Islet precursor cell (in vitro differentiated cells): Measurements from ENCODE around the gene IQCF6.
"Not testable (repeated sequence)": the region's sequence is repeated elsewhere in the genome, so short reads cannot be mapped to it uniquely, and the experiment has no call there.

ENCODE experiments used
- DNase-seq: peaks from one replicate; pipeline ENCODE4 v3.0.0-alpha.2; 2018

Gene IQCF6

DNA sequence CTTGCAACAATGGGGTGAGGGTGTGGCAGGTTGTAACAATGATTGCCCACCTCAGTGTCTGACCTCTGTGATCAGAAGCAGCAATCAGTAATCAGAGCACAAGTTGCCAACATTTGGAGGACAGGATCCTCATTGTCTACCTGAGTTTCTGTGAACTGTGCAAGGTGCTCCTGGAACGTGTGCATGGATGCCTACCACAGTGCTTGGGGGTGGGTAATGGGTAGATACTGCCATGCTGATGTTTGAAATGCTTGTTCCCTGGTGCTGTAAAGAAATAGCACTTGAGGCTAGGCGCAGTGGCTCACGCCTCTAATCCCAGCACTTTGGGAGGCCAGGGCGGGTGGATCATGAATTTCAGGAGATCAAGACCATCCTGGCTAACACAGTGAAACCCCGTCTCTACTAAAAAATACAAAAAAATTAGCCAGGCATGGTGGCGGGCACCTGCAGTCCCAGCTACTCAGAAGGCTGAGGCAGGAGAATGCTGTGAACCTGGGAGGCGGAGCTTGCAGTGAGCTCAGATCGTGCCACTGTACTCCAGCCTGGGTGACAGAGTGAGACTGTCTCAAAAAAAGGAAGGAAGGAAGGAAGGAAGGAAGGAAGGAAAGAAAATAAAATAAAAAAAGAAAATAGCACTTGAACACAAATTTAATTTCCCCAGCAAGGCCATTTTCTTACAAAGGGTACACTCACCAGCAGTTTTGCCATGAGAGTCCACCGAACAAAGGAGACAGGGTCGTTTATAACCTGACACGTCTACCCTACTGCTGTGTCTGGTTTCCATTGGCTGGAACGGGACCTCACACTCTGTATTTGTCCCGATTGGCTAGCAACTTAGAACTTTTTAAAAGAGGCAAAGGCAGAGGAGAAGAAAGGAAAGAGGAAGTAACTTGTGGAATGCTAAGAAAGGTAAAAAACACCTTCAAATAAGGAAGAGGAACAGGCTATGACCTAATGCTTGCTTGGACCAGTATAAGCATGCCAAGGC, 25.0 kb downstream of the IQCF6 start:
- DNase-seq = not testable (repeated sequence)

DNA sequence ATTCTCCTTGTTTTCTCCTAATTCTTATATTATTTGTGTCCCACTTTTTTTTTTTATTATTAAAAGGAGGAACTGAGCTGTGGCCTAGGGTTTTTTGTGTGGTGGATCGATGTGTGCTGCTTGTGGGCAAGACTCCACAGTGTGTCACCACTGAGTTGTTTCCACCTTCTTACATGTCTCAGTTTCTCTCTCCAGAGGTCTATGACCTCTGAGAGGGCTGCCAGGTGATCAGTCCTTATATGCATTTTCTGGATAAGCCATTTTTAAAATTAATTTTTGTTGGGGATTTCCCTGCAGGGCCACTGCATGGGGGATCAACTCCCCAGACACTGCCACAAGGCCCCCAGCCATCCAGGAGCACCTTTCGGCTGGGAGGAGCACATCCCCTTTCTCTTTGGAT, 27.8 kb downstream of the IQCF6 start:
- no peak for DNase-seq

DNA sequence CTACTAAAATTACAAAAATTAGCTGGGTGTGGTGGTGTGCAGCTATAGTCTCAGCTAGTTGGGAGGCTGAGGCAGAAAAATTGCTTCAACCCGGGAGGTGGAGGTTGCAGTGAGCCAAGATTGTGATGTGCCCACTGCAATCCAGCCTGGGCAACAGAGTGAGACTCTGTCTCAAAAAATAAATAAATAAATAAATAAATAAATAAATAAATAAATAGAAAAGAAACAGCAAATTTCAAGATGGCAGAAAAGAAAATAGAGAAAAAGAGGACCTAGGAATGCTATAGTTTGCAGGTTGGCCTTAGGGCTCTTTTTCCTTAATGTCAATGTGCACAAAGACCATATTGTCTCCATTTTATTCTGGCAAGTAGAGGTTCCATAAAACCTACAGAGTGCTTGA, 28.2 kb downstream of the IQCF6 start:
- no peak for DNase-seq

DNA sequence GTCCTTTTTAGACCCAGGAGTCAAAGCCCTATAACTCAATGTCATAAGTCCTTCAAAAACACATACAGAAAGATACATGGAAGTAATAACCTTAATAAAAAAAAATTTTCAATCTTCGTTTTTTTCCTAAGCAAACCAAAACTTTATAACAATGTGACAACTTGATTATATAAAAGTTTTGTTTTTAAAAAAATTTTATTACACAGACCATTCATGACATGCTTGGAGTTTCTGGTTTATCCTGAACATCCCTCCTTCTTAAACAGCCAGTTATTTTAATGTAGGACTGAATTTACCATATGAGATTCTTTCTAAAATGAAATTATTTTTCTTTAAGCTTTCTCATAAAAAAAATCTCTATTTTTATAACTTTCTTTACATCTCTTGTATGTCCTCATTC, 30.7 kb downstream of the IQCF6 start:
- no peak for DNase-seq

DNA sequence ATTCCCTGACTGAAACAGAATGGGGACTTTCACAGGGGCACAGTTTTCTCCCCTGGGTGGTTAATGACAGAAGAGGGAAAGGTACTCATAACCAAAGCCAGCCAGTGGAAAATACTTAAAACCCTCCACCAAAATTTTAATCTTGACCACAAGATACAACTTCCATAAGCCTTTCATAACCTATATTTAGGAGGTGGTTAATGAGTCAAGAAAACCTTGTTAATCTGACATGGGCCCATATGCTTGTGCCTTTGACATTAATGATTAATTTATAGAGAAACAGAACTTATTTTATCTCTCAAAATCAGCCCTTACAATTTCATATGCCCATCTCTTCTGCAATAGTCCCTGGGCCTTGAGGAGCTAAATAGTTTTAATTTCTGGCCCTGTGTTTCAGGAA, 31.2 kb downstream of the IQCF6 start:
- DNase-seq = no peak

DNA sequence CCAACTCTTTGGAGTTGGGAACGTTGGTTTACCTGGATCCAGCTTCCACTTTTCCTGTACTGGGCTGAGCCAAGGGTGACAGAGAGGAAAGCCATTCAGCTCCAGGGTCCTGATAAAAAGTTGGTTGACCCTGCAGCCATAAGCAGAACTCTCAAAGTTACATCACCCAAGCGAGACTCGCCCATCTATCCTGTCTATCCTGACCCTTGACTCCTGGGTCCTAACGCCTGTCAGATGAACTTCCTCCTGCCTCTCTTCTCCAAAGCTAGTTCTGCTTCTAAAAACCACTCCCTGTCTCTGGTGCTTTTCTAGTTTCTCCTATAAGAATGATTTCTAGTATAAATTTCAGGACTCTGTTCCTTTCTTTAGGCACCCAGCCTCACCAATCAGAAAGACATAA, 36.1 kb downstream of the IQCF6 start:
- DNase-seq = not testable (repeated sequence)

DNA sequence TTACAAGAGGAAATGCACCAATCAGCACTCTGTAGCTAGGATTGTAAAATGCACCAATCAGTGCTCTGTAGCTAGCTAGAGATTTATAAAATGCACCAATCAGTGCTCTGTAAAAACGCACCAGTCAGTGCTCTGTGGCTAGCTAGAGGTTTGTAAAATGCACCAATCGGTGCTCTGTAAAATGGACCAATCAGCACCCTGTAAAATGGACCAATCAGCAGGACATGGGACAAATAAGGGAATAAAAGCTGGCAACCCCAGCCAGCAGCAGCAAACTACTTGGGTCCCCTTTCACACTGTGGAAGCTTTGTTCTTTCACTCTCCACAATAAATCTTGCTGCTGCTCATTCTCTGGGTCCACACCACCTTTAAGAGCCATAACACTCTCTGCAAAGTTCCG, 36.7 kb downstream of the IQCF6 start:
- DNase-seq = not testable (repeated sequence)

DNA sequence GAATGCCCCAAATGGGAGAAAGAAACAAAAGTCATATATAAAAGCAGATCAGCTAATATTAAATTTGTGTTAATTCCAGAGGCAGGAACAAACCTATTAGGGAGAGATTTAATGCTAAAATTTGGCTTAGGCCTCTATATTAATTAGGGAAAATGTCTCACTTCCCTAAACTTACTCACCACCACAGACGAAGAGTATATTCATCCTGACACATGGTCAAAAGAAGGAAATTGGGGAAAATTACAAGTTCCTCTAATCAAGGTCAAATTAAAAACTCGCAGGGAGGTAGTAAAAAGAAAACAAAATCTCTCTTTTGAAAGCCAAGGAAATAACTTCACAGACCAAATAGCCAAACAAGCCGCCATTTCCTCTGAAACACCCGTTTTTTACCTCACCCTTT, 39.9 kb downstream of the IQCF6 start:
- no peak for DNase-seq

DNA sequence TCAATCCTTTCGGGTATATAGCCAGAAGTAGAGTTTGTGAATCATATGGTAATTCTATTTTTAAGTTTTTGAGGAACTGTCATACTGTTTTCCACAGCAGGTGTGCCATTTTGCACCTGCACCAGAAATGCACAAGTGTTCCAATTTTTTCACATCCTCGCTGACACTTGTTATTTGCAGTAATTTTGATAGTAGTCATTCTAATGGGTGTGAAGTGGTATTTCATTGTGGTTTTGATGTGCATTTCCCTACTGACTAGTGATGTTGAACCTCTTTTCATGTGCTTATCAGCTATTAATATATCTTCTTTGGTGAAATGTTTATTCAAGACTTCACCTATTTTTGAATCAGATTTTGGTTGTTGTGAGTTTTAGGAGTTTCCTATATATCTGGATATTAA, 43.1 kb downstream of the IQCF6 start:
- no peak for DNase-seq

DNA sequence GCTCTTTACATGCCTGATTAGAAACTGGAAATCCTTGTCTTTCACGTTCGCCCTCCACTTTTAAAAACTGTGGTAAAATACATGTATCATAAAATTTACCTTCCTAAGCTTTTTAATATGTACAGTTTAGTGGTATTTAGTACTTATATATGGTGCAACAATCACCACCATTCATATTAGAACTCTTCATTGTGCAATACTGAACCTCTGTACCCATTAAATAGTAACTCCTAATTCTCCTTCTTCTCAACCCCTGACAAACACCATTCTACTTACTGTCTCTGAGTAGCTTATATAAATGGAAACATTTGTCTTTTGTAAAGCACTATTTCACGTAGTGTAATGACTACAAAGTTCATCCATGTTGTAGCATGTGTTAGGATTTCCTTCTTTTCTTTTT, 44.0 kb downstream of the IQCF6 start:
- DNase-seq = no peak

DNA sequence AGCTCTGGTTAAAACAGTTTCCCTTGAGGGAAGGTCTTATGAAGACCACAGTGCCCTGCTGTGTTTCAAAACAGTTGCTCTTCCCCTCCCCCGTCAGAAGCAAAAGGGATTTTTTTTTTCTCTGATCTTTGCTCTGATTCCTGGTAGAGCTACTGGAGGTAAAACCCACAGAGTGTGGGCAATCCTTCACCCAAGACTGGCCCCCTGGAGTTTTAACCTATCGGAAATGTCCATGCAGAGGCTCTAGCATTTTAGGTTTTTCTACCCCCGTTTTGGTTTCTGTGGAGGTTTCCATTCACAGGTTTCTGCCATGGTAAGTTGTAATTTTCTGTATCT, 44.5 kb downstream of the IQCF6 start:
- no peak for DNase-seq

DNA sequence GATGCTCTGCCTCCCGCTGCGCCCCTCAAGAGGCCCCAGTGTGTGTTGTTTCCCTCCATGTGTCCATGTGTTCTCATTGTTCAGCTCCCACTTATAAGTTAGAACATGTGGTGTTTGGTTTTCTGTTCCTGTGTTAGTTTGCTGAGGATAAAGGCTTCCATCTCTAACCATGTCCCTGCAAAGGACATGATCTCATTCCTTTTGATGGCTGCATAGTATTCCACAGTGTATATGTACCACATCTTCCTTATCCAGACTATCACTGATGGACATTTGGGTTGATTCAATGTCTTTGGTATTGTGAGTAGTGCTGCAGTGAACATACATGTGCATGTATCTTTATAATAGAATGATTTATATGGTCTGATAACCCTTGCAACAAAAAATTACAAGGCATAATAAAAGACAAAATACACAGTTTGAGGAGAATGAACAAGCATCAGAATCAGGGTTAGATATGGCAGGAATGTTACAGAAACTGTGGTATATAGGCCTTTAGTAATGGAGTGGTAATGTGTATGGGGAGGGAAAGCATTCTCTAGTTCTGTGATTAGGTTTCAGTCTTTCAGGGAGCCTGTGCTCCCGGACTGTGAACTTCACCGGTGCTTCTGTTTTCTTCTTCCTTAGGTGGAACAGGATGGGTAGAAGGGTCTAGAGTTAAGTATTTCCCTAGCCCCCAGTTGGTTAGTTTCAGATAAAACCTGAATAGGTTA, 45.0 kb downstream of the IQCF6 start:
- DNase-seq = no peak

DNA sequence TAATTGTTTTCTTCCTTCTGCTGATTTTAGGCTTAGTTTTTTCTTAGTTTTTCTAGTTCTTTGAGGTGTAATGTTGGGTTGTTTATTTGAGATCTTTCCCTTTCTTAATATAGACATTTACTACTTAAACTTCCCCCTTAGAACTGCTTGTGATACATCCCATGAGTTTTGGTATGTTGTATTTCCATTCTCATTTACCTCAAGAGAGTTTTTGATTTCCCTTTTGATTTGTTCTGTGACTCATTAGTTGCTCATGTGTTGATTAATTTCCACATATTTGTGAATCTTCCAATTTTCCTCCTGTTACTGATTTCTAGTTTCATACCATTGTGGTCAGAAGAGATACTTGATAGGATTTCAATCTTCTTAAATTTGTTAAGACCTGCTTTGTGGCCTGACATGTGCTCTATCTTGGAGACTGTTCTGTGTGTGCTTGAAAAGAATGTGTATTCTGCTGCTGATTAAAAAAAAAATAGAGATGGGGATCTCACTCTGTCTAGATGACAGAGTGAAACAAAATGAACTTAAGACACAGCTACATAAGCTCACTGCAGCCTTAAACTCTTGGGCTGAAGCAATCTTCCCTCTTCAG, 49.9 kb downstream of the IQCF6 start:
- no peak for DNase-seq
